Measurements from ENCODE around the gene TC2N. TPM values are rescaled to one million over a fixed set of nuclear protein-coding genes. Genes with fewer than 3 reads are reported as not detected.

TC2N gene
- total RNA-seq, 2 donors from 2014 or later: 17.3 to 19.5 TPM

- no peak overlapping the region for H3K9ac ChIP-seq (ENCODE audit: extremely low read depth, low read length, poor library complexity, severe bottlenecking)
- Mint-ChIP-seq H3K27me3 (ENCODE audit: insufficient read depth) (no peaks in the 10 kb centered on the region), H3K4me1 (no peaks in the 10 kb centered on the region), H3K27ac (no peak overlapping the region), H3K4me3 (no peak overlapping the region), H3K36me3 (ENCODE audit: low read depth) (peaks cover 53% of the 10 kb centered on the region), H3K9me3 (peaks cover 37% of the 10 kb centered on the region)
- H3K27ac ChIP-seq (ENCODE audit: low read depth, low read length): no peak overlapping the region
- no peak overlapping the region for H3K4me3 ChIP-seq (ENCODE audit: low read length)
- no peak for DNase-seq
- H3K27me3 ChIP-seq (ENCODE audit: control insufficient read depth, insufficient read depth, low read length, poor library complexity, severe bottlenecking): no peaks in the 10 kb centered on the region
- TF ChIP-seq CTCF (conservative IDR thresholded peaks at IDR 0.05): no peak
- peaks cover 31% of the 10 kb centered on the region for H3K9me3 ChIP-seq (ENCODE audit: control insufficient read depth, low read length)
- H3K36me3 ChIP-seq (ENCODE audit: control insufficient read depth, insufficient read depth, low read length): no peaks in the 10 kb centered on the region
- no peaks in the 10 kb centered on the region for H3K4me1 ChIP-seq (ENCODE audit: control insufficient read depth, insufficient read depth, low read length)
Measured at GRCh38 chr14:91805659-91806058, 61.7 kb downstream of the TC2N start.

GRCh38 chr14:91801358-91801757, 66.0 kb downstream of the TC2N start:
- 93 to 100% methylated on average over 1 to 2 of the region's 2 CpGs for WGBS, 2 experiments (ENCODE audit: insufficient coverage in 1 of 2, insufficient read length in 1 of 2)
- no peaks in the 10 kb centered on the region for H3K27me3 Mint-ChIP-seq (ENCODE audit: insufficient read depth)

GRCh38 chr14:91796617-91797347, 70.6 kb downstream of the TC2N start:
- no peak overlapping the region for H3K4me3 ChIP-seq (ENCODE audit: low read length)
- H3K9me3 ChIP-seq (ENCODE audit: control insufficient read depth, low read length): no peaks in the 10 kb centered on the region
- DNase-seq: no peak
- no peak overlapping the region for H3K27ac Mint-ChIP-seq
- H3K4me1 Mint-ChIP-seq: no peaks in the 10 kb centered on the region
- H3K27ac ChIP-seq (ENCODE audit: low read depth, low read length): no peak overlapping the region
- H3K27me3 ChIP-seq (ENCODE audit: control insufficient read depth, insufficient read depth, low read length, poor library complexity, severe bottlenecking): no peaks in the 10 kb centered on the region
- no peaks in the 10 kb centered on the region for H3K36me3 ChIP-seq (ENCODE audit: control insufficient read depth, insufficient read depth, low read length)
- H3K27me3 Mint-ChIP-seq (ENCODE audit: insufficient read depth): no peaks in the 10 kb centered on the region
- no peak overlapping the region for H3K4me3 Mint-ChIP-seq
- H3K36me3 Mint-ChIP-seq (ENCODE audit: low read depth): peaks cover 23% of the 10 kb centered on the region
- no peaks in the 10 kb centered on the region for H3K9me3 Mint-ChIP-seq
- WGBS, 2 experiments (ENCODE audit: insufficient coverage in 1 of 2, insufficient read length in 1 of 2): 100% methylated on average over 1 of the region's 1 CpG; no CpG with 5 or more reads in 1 of the 2 experiments
- H3K4me1 ChIP-seq (ENCODE audit: control insufficient read depth, insufficient read depth, low read length): no peaks in the 10 kb centered on the region
- no peak overlapping the region for H3K9ac ChIP-seq (ENCODE audit: extremely low read depth, low read length, poor library complexity, severe bottlenecking)
- TF ChIP-seq CTCF (conservative IDR thresholded peaks at IDR 0.05): no peak

More at GRCh38 chr14:91801358-91801757, 66.0 kb downstream of the TC2N start:
- no peak for TF ChIP-seq CTCF (conservative IDR thresholded peaks at IDR 0.05)
- no peaks in the 10 kb centered on the region for H3K27me3 ChIP-seq (ENCODE audit: control insufficient read depth, insufficient read depth, low read length, poor library complexity, severe bottlenecking)
- Mint-ChIP-seq H3K36me3 (ENCODE audit: low read depth) (peaks cover 13% of the 10 kb centered on the region), H3K4me1 (no peaks in the 10 kb centered on the region), H3K4me3 (no peak overlapping the region), H3K27ac (no peak overlapping the region), H3K9me3 (peaks cover 8% of the 10 kb centered on the region)
- no peak for DNase-seq
- H3K9me3 ChIP-seq (ENCODE audit: control insufficient read depth, low read length): peaks cover 7% of the 10 kb centered on the region
- no peaks in the 10 kb centered on the region for H3K36me3 ChIP-seq (ENCODE audit: control insufficient read depth, insufficient read depth, low read length)
- no peak overlapping the region for H3K27ac ChIP-seq (ENCODE audit: low read depth, low read length)
- H3K9ac ChIP-seq (ENCODE audit: extremely low read depth, low read length, poor library complexity, severe bottlenecking): no peak overlapping the region
- no peaks in the 10 kb centered on the region for H3K4me1 ChIP-seq (ENCODE audit: control insufficient read depth, insufficient read depth, low read length)
- H3K4me3 ChIP-seq (ENCODE audit: low read length): no peak overlapping the region

Data from endodermal cell (in vitro differentiated cells).